ENCODE measurements around the gene STAT2.

- TF ChIP-seq POLR2A (IDR thresholded peaks at IDR 0.05) (no peak), CTCF (IDR thresholded peaks at IDR 0.05) (no peak)
Measured at GRCh38 chr12:56377989-56378316, 18.0 kb upstream of the STAT2 start.
